K562 (cell line): ENCODE results near the gene ZNF749. TPM values are rescaled to one million over a fixed set of nuclear protein-coding genes. Genes with fewer than 3 reads are reported as not detected.

Source experiments
- ATF1 ChIP-seq, 2 experiments: fragments of 450-650 bp in 1 of 2; IDR thresholded peaks; 2 replicates each; pipeline ENCODE4 v1.6.1; 2016; ENCODE audit warnings: missing compliant biosample characterization in 1 of 2, missing genetic modification characterization in 1 of 2
- CBX3 ChIP-seq, 2 experiments: IDR thresholded peaks; 1 replicate in 1 of 2; 2 replicates in 1 of 2; pipeline ENCODE4 v1.6.1; 2012; ENCODE audit warnings: inconsistent platforms in 2 of 2, low read length in 2 of 2, borderline replicate concordance in 1 of 2, control low read depth in 1 of 2
- EP400 ChIP-seq: fragments of 450-650 bp; IDR thresholded peaks from 2 replicates; pipeline ENCODE4 v1.6.1; 2017; ENCODE audit warnings: antibody characterized with exemption, mild to moderate bottlenecking, moderate library complexity
- FOS ChIP-seq: IDR thresholded peaks from 3 replicates; pipeline ENCODE4 v1.6.1; 2011; ENCODE audit not compliant: insufficient read length; ENCODE audit errors: extremely low read depth
- GABPB1 ChIP-seq: sonication (generic); formaldehyde crosslinking; IDR thresholded peaks from 2 replicates; pipeline ENCODE4 v1.8.0; 2022; ENCODE audit warnings: mild to moderate bottlenecking, missing genetic modification reagents
- HMGN3 ChIP-seq: IDR thresholded peaks from 2 replicates; pipeline ENCODE4 v1.6.1; 2011; ENCODE audit warnings: borderline replicate concordance, low read depth, mild to moderate bottlenecking, mixed read lengths, low read length; ENCODE audit not compliant: insufficient read length; ENCODE audit errors: extremely low read depth
- JUNB ChIP-seq: fragments of 450-650 bp; formaldehyde crosslinking; conservative IDR thresholded peaks from 2 replicates; pipeline ENCODE4 v1.4.0; 2020; ENCODE audit warnings: mild to moderate bottlenecking
- MBD2 ChIP-seq: sonication (generic); IDR thresholded peaks from 2 replicates; pipeline ENCODE4 v1.6.1; 2016; ENCODE audit warnings: low read depth, borderline replicate concordance
- POLR2A ChIP-seq: fragments of 450-650 bp; conservative IDR thresholded peaks from 2 replicates; pipeline ENCODE4 v1.6.1; 2016
- RB1 ChIP-seq: fragments of 450-650 bp; IDR thresholded peaks from 2 replicates; pipeline ENCODE4 v1.6.1; 2017; ENCODE audit warnings: low read depth, mild to moderate bottlenecking
- SIX5 ChIP-seq, 2 experiments: IDR thresholded peaks; 2 replicates each; pipeline ENCODE4 v1.6.1; 2011; ENCODE audit warnings: low read length in 2 of 2, borderline replicate concordance in 1 of 2, low read depth in 1 of 2, mild to moderate bottlenecking in 1 of 2, moderate library complexity in 1 of 2; ENCODE audit not compliant: insufficient read depth in 1 of 2
- TCF7 ChIP-seq: sonication (generic); IDR thresholded peaks from 2 replicates; pipeline ENCODE4 v1.6.1; 2016; ENCODE audit warnings: antibody characterized with exemption, borderline replicate concordance
- TOE1 ChIP-seq, 2 experiments: fragments of 450-650 bp in 1 of 2; sonication (generic) in 1 of 2; formaldehyde crosslinking in 1 of 2; IDR thresholded peaks; 2 replicates each; pipeline versions ENCODE4 v1.7.1 to v1.8.0; 2016 to 2022; ENCODE audit warnings: borderline replicate concordance in 2 of 2, mild to moderate bottlenecking in 2 of 2, antibody characterized with exemption in 1 of 2, inconsistent platforms in 1 of 2, low read depth in 1 of 2, missing genetic modification reagents in 1 of 2, moderate library complexity in 1 of 2
- ZBTB17 ChIP-seq: fragments of 450-650 bp; formaldehyde crosslinking; IDR thresholded peaks from 2 replicates; pipeline ENCODE4 v1.4.0; 2020; ENCODE audit warnings: mild to moderate bottlenecking
- ZFPM2 ChIP-seq: fragments of 250-450 bp; sonication (Bioruptor Pico); IDR thresholded peaks from 2 replicates; pipeline ENCODE4 v1.5.1; 2022; ENCODE audit warnings: mild to moderate bottlenecking
- polyA plus RNA-seq, 8 experiments: library from polyadenylated mRNA; depleted of rRNA in 4 of 8; stranded (reverse) in 5 of 8; unstranded in 3 of 8; fragments of >200 nt; fragmentation: Nextera tagmentation in 2 of 8; fragmentation: Illumina TruSeq in 1 of 8; extraction: Ambion mirVana in 2 of 8; extraction: Trizol in 1 of 8; gene quantifications; 2 replicates each; pipeline versions ENCODE4 v1.2.1 to v1.2.3, GENCODE V29; 2011 to 2014; ENCODE audit warnings: inconsistent platforms in 1 of 8, missing spikeins in 1 of 8
- total RNA-seq, 7 experiments: library from RNA; depleted of rRNA in 6 of 7; stranded (reverse); fragments of >200 nt in 6 of 7; fragmentation: Illumina TruSeq in 2 of 7; extraction: Trizol in 2 of 7; gene quantifications; 2 replicates each; pipeline versions ENCODE4 v1.2.1 to v1.2.3, GENCODE V29; 2011 to 2021; ENCODE audit warnings: low replicate concordance in 1 of 7
- TF ChIP-seq, protein P1 (sequence below): fragments of 250-450 bp; sonication (Bioruptor Pico); IDR thresholded peaks from 2 replicates; pipeline ENCODE4 v1.4.0; 2020; ENCODE audit warnings: mild to moderate bottlenecking, moderate library complexity
- TF ChIP-seq, protein P2 (sequence below): fragments of 250-450 bp; sonication (Bioruptor Pico); IDR thresholded peaks from 2 replicates; pipeline ENCODE4 v1.8.0; 2021; ENCODE audit warnings: mild to moderate bottlenecking, moderate library complexity
- TF ChIP-seq, protein P3 (sequence below): sonication (generic); formaldehyde crosslinking; IDR thresholded peaks from 2 replicates; pipeline ENCODE4 v1.9.0; 2022; ENCODE audit warnings: mild to moderate bottlenecking, missing genetic modification reagents

ZNF749 gene
- total and polyA plus RNA-seq, 9 of the 15 experiments (the other 6 are each of a cell fraction or from before 2014, with no cell fraction given) = 5.3 to 33.2 (median 15.0) TPM

DNA sequence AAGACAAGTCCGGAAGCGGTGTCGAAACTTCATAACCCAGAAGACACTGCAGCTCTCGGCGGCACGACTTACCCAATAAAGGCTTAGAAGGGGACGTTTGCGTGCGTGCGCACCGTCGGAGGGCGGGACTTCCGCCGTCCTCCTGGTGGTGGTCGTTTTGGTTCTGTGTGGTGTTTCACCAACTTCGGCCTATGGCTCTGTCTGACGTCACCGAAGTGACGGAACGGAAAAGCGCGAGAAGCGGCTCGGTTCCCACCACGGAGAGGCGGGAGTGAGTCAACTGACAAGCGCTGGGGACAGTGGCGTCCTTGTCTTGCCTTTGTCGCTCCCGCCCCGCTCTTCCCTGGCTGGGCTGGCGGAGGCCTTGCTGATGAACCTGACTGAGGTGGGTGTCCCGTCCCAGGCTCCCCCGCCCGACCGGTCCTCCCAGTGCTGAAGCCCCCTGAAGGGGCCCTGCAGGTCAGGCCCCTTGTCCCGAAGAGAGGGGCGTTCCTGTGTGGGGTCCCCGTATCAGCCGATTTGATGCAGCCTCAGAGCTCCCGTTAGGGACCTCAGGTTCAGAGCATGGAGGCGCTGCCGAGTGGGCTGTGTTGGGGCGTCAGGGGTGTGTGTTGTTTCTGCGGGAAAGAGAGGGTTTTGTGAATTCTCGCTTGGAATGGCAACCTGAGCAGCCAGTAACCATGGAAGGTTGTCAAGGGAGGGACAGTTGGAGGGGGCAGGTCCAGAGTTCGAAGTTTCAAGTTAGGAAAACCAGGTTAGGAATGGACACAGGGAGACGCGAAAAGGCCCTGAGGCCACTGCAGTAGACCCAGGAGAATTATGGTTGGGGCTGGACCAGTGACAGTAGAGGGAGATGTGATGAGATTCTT, 45.2 kb upstream of the ZNF749 start, which contains the start of gene ZNF548 (continued):
- TF ChIP-seq GABPB1 (CRISPR knock-in tag) = peak; percentile 96
- TF ChIP-seq SIX5 (IDR thresholded peaks at IDR 0.05; ENCODE audit: borderline replicate concordance in 1 of 2, insufficient read depth in 1 of 2, low read depth in 1 of 2, low read length in 2 of 2) = peak; percentile 64 to 65
- no peak for TF ChIP-seq ZFPM2 (CRISPR knock-in tag)
- TF ChIP-seq TCF7 = no peak
- TF ChIP-seq EP400 = peak; percentile 45
- TF ChIP-seq, protein P1, sequence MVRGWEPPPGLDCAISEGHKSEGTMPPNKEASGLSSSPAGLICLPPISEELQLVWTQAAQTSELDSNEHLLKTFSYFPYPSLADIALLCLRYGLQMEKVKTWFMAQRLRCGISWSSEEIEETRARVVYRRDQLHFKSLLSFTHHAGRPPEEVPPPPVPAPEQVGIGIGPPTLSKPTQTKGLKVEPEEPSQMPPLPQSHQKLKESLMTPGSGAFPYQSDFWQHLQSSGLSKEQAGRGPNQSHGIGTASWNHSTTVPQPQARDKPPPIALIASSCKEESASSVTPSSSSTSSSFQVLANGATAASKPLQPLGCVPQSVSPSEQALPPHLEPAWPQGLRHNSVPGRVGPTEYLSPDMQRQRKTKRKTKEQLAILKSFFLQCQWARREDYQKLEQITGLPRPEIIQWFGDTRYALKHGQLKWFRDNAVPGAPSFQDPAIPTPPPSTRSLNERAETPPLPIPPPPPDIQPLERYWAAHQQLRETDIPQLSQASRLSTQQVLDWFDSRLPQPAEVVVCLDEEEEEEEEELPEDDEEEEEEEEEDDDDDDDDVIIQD (CRISPR knock-in tag) = no peak
- peak; percentile 69 for TF ChIP-seq ATF1 (CRISPR knock-in tag; IDR thresholded peaks at IDR 0.05)
- peak; percentile 98 for TF ChIP-seq ATF1 (tag; IDR thresholded peaks at IDR 0.05)
- TF ChIP-seq HMGN3 = no peak
- 0 out of 2 replicates have a peak, but pooled peaks have one; percentile 31 for TF ChIP-seq ZBTB17
- peak in 1 of 2 experiments; percentile 79; a peak in 2 of 3 replicates for TF ChIP-seq CBX3 (IDR thresholded peaks at IDR 0.05; ENCODE audit: borderline replicate concordance in 1 of 2, low read length in 2 of 2)
- TF ChIP-seq, protein P2, sequence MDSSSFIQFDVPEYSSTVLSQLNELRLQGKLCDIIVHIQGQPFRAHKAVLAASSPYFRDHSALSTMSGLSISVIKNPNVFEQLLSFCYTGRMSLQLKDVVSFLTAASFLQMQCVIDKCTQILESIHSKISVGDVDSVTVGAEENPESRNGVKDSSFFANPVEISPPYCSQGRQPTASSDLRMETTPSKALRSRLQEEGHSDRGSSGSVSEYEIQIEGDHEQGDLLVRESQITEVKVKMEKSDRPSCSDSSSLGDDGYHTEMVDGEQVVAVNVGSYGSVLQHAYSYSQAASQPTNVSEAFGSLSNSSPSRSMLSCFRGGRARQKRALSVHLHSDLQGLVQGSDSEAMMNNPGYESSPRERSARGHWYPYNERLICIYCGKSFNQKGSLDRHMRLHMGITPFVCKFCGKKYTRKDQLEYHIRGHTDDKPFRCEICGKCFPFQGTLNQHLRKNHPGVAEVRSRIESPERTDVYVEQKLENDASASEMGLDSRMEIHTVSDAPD (CRISPR knock-in tag) = peak; percentile 99
- TF ChIP-seq FOS = peak; percentile 24
- TF ChIP-seq MBD2 = peak; percentile 73; the same call in 1 of the 2 replicates
- peak; percentile 60; the same call in 1 of the 2 replicates for TF ChIP-seq RB1
- peak; percentile 63; the same call in 1 of the 2 replicates for TF ChIP-seq JUNB
- TF ChIP-seq TOE1 (IDR thresholded peaks at IDR 0.05; ENCODE audit: borderline replicate concordance) = no peak
- no peak for TF ChIP-seq TOE1 (CRISPR knock-in tag; IDR thresholded peaks at IDR 0.05; ENCODE audit: borderline replicate concordance, low read depth)
- TF ChIP-seq, protein P3, sequence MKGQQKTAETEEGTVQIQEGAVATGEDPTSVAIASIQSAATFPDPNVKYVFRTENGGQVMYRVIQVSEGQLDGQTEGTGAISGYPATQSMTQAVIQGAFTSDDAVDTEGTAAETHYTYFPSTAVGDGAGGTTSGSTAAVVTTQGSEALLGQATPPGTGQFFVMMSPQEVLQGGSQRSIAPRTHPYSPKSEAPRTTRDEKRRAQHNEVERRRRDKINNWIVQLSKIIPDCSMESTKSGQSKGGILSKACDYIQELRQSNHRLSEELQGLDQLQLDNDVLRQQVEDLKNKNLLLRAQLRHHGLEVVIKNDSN = no peak
- peak; percentile 60; the same call in 1 of the 2 replicates for TF ChIP-seq POLR2A
